GM23338 (cell line): Measurements from ENCODE around the gene AAGAB. TPM values are rescaled to one million over a fixed set of nuclear protein-coding genes. Genes with fewer than 3 reads are reported as not detected.
"Not testable (repeated sequence)": the region's sequence is repeated elsewhere in the genome, so short reads cannot be mapped to it uniquely, and the experiment has no call there.

ENCODE experiments used
- ATAC-seq: fragments of 200-7000 bp; cut with Tn5 transposase; 3 replicates; pipeline ENCODE4 v1.9.1; 2020
- DNase-seq: peaks from one replicate; pipeline ENCODE4 v3.0.0-alpha.2; 2015; ENCODE audit warnings: low spot score
- H2AFZ ChIP-seq: fragments of 200-600 bp; sonication (generic); 2 replicates; pipeline ENCODE4 v1.8.0; 2016; ENCODE audit warnings: antibody characterized with exemption, mild to moderate bottlenecking, moderate library complexity
- H3F3A ChIP-seq: fragments of 200-600 bp; sonication (generic); replicated peaks from 2 replicates; pipeline ENCODE4 v1.8.0; 2017; ENCODE audit warnings: antibody characterized with exemption, mixed run types, low read depth
- H3K27ac ChIP-seq: fragments of 200-600 bp; sonication (generic); 2 replicates; pipeline ENCODE4 v1.6.1; 2016; ENCODE audit warnings: low read depth
- H3K27me3 ChIP-seq: fragments of 200-600 bp; sonication (generic); 2 replicates; pipeline ENCODE4 v1.8.0; 2016; ENCODE audit warnings: mild to moderate bottlenecking, mixed run types, moderate library complexity; ENCODE audit not compliant: insufficient read depth
- H3K36me3 ChIP-seq: fragments of 200-600 bp; sonication (generic); 2 replicates; pipeline ENCODE4 v1.8.0; 2016; ENCODE audit warnings: mild to moderate bottlenecking; ENCODE audit not compliant: insufficient read depth
- H3K4me1 ChIP-seq: fragments of 200-600 bp; sonication (generic); 2 replicates; pipeline ENCODE4 v1.8.0; 2016; ENCODE audit warnings: mild to moderate bottlenecking, moderate library complexity; ENCODE audit not compliant: insufficient read depth
- H3K4me2 ChIP-seq: fragments of 200-600 bp; sonication (generic); 2 replicates; pipeline ENCODE4 v1.7.1; 2017; ENCODE audit warnings: mixed run types
- H3K4me3 ChIP-seq: fragments of 200-600 bp; sonication (generic); 2 replicates; pipeline ENCODE4 v1.6.1; 2016; ENCODE audit warnings: mixed run types
- H3K79me2 ChIP-seq: fragments of 200-600 bp; sonication (generic); replicated peaks from 2 replicates; pipeline ENCODE4 v1.8.0; 2017; ENCODE audit warnings: mild to moderate bottlenecking; ENCODE audit not compliant: insufficient read depth
- H3K9me2 ChIP-seq: fragments of 200-600 bp; sonication (generic); 2 replicates; pipeline ENCODE4 v1.8.0; 2017; ENCODE audit not compliant: insufficient read depth
- H4K20me1 ChIP-seq: fragments of 200-600 bp; sonication (generic); replicated peaks from 2 replicates; pipeline ENCODE4 v1.8.0; 2017; ENCODE audit warnings: mild to moderate bottlenecking; ENCODE audit not compliant: insufficient read depth
- H3K27ac Mint-ChIP-seq: 2 replicates; pipeline ENCODE4 v1.8.0; 2020; ENCODE audit warnings: inconsistent platforms, mild to moderate bottlenecking, moderate library complexity, mixed read lengths
- H3K27me3 Mint-ChIP-seq: 3 replicates; pipeline ENCODE4 v1.8.0; 2022; ENCODE audit warnings: low read depth, mild to moderate bottlenecking, moderate library complexity, mixed read lengths, inconsistent platforms; ENCODE audit not compliant: insufficient read depth, poor library complexity
- H3K36me3 Mint-ChIP-seq: 3 replicates; pipeline ENCODE4 v1.8.0; 2021; ENCODE audit warnings: low read depth, mild to moderate bottlenecking, inconsistent platforms, moderate library complexity, mixed read lengths
- H3K4me1 Mint-ChIP-seq: 3 replicates; pipeline ENCODE4 v1.8.0; 2020; ENCODE audit warnings: mild to moderate bottlenecking, inconsistent platforms, mixed read lengths
- H3K4me3 Mint-ChIP-seq: 3 replicates; pipeline ENCODE4 v1.8.0; 2021; ENCODE audit warnings: moderate library complexity, mild to moderate bottlenecking, inconsistent platforms, mixed read lengths
- H3K9me3 Mint-ChIP-seq: 3 replicates; pipeline ENCODE4 v1.8.0; 2020; ENCODE audit warnings: moderate library complexity, mild to moderate bottlenecking, inconsistent platforms, mixed read lengths
- JUNB ChIP-seq: IDR thresholded peaks from one replicate; pipeline ENCODE4 v1.6.1; 2016; ENCODE audit warnings: antibody characterized with exemption; ENCODE audit not compliant: unreplicated experiment
- POLR2AphosphoS5 ChIP-seq: IDR thresholded peaks from 2 replicates; pipeline ENCODE4 v1.6.1; 2016; ENCODE audit warnings: antibody characterized with exemption, low read depth
- ZNF331 ChIP-seq: fragments of 250-450 bp; sonication (Bioruptor Pico); IDR thresholded peaks from 2 replicates; pipeline ENCODE4 v1.5.0; 2020; ENCODE audit warnings: low read depth, mild to moderate bottlenecking, moderate library complexity
- polyA plus RNA-seq: library from polyadenylated mRNA; unstranded; fragments of >200 nt; fragmentation: Nextera tagmentation; extraction: Ambion mirVana; gene quantifications from 2 replicates; pipeline ENCODE4 v1.2.1, GENCODE V29; 2016
- total RNA-seq: library from RNA; depleted of rRNA; stranded (reverse); fragments of >200 nt; shearing (Covaris generic); gene quantifications from 2 replicates; pipeline ENCODE4 v1.2.3, GENCODE V29; 2014
- TF ChIP-seq, protein P1 (sequence below): fragments of 250-450 bp; sonication (Bioruptor Pico); IDR thresholded peaks from 2 replicates; pipeline ENCODE4 v1.5.0; 2020; ENCODE audit warnings: mild to moderate bottlenecking, moderate library complexity

Gene AAGAB
- total and polyA plus RNA-seq, 2 experiments from 2014 or later = 20.8 to 42.8 TPM

DNA sequence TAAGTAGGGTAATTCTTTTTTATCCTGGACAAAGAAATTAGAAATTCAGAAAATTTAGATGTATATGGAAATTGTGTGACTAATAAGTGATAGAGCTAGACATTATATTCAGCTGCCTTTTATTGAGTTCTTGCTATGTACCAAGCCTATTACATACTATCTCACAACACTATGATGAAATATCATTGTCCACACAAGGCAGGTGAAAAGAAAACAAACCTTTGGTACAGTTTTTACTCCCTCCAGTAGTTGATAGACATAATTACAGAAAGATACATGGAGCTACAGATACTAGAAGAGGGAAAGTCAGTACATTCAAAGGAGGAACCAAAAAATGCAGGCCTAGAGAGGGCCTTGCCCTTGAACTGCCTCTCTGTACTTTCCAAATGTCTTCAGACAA, 4.9 kb upstream of the AAGAB start (continued):
- TF ChIP-seq, protein P1, sequence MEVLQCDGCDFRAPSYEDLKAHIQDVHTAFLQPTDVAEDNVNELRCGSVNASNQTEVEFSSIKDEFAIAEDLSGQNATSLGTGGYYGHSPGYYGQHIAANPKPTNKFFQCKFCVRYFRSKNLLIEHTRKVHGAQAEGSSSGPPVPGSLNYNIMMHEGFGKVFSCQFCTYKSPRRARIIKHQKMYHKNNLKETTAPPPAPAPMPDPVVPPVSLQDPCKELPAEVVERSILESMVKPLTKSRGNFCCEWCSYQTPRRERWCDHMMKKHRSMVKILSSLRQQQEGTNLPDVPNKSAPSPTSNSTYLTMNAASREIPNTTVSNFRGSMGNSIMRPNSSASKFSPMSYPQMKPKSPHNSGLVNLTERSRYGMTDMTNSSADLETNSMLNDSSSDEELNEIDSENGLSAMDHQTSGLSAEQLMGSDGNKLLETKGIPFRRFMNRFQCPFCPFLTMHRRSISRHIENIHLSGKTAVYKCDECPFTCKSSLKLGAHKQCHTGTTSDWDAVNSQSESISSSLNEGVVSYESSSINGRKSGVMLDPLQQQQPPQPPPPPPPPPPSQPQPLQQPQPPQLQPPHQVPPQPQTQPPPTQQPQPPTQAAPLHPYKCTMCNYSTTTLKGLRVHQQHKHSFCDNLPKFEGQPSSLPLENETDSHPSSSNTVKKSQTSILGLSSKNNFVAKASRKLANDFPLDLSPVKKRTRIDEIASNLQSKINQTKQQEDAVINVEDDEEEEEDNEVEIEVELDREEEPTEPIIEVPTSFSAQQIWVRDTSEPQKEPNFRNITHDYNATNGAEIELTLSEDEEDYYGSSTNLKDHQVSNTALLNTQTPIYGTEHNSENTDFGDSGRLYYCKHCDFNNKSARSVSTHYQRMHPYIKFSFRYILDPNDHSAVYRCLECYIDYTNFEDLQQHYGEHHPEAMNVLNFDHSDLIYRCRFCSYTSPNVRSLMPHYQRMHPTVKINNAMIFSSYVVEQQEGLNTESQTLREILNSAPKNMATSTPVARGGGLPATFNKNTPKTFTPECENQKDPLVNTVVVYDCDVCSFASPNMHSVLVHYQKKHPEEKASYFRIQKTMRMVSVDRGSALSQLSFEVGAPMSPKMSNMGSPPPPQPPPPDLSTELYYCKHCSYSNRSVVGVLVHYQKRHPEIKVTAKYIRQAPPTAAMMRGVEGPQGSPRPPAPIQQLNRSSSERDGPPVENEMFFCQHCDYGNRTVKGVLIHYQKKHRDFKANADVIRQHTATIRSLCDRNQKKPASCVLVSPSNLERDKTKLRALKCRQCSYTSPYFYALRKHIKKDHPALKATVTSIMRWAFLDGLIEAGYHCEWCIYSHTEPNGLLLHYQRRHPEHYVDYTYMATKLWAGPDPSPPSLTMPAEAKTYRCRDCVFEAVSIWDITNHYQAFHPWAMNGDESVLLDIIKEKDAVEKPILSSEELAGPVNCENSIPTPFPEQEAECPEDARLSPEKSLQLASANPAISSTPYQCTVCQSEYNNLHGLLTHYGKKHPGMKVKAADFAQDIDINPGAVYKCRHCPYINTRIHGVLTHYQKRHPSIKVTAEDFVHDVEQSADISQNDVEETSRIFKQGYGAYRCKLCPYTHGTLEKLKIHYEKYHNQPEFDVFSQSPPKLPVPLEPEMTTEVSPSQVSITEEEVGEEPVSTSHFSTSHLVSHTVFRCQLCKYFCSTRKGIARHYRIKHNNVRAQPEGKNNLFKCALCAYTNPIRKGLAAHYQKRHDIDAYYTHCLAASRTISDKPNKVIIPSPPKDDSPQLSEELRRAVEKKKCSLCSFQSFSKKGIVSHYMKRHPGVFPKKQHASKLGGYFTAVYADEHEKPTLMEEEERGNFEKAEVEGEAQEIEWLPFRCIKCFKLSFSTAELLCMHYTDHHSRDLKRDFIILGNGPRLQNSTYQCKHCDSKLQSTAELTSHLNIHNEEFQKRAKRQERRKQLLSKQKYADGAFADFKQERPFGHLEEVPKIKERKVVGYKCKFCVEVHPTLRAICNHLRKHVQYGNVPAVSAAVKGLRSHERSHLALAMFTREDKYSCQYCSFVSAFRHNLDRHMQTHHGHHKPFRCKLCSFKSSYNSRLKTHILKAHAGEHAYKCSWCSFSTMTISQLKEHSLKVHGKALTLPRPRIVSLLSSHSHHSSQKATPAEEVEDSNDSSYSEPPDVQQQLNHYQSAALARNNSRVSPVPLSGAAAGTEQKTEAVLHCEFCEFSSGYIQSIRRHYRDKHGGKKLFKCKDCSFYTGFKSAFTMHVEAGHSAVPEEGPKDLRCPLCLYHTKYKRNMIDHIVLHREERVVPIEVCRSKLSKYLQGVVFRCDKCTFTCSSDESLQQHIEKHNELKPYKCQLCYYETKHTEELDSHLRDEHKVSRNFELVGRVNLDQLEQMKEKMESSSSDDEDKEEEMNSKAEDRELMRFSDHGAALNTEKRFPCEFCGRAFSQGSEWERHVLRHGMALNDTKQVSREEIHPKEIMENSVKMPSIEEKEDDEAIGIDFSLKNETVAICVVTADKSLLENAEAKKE (CRISPR knock-in tag) = no peak

DNA sequence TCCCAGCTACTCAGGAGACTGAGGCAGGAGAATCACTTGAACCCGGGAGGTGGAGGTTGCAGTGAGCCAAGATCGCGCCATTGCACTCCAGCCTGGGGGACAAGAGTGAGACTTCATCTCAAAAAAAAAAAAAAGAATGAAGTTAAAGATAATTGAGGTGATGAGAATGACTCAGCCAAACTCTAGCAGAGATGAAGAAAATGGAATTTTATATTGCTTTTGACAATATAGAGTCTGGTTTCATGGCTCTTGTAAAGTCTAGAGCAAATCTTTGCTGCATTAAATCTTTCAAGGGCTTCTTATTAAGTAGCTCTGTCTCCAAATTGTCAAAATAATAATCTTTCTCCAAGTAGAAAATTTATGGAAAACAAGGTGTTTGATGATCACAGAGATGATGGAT, 4.0 kb upstream of the AAGAB start:
- H3F3A ChIP-seq, H3K4me1 ChIP-seq, DNase-seq, H3K36me3 ChIP-seq, H4K20me1 ChIP-seq, H3K27ac ChIP-seq, H3K79me2 ChIP-seq, H3K9me3 Mint-ChIP-seq, H3K4me3 Mint-ChIP-seq, H3K27me3 ChIP-seq, ATAC-seq, H3K27me3 Mint-ChIP-seq, H3K36me3 Mint-ChIP-seq, H3K4me1 Mint-ChIP-seq, H2AFZ ChIP-seq, H3K27ac Mint-ChIP-seq, H3K9me2 ChIP-seq, H3K4me3 ChIP-seq, H3K4me2 ChIP-seq: not testable (repeated sequence)

- H3K27me3 Mint-ChIP-seq = peaks cover 4% of the 10 kb centered on the region
- peaks cover 8% of the 10 kb centered on the region for H3K4me1 Mint-ChIP-seq
- Histone ChIP-seq H3F3A (no peaks in the 10 kb centered on the region), H3K27ac (no peak overlapping the region), H3K4me3 (no peak overlapping the region), H4K20me1 (peaks cover 5% of the 10 kb centered on the region; the same call in 1 of the 2 replicates), H3K36me3 (no peaks in the 10 kb centered on the region), H2AFZ (no peak overlapping the region), H3K79me2 (peaks cover 32% of the 10 kb centered on the region), H3K4me1 (peaks cover 7% of the 10 kb centered on the region; the same call in 1 of the 2 replicates), H3K4me2 (no peak overlapping the region), H3K9me2 (no peaks in the 10 kb centered on the region), H3K27me3 (no peaks in the 10 kb centered on the region)
- no peaks in the 10 kb centered on the region for H3K36me3 Mint-ChIP-seq
- peak overlapping the region; percentile 100 for H3K4me3 Mint-ChIP-seq
- DNase-seq (no peak), ATAC-seq (no peak)
- H3K27ac Mint-ChIP-seq = no peak overlapping the region
- no peaks in the 10 kb centered on the region for H3K9me3 Mint-ChIP-seq
- TF ChIP-seq JUNB (no peak), POLR2AphosphoS5 (no peak), ZNF331 (CRISPR knock-in tag) (no peak)
- TF ChIP-seq, protein P1 (CRISPR knock-in tag) = no peak
Measured at GRCh38 chr15:67256051-67256450, 1.6 kb upstream of the AAGAB start.
